NB4 (cell line): Measurements from ENCODE around the gene GFOD1.

Experiments used
- POLR2A ChIP-seq: IDR thresholded peaks from 2 replicates; pipeline ENCODE4 v1.6.1; 2011; ENCODE audit warnings: mild to moderate bottlenecking; ENCODE audit not compliant: insufficient read length; ENCODE audit errors: extremely low read depth
- TF ChIP-seq, protein P1 (sequence below): IDR thresholded peaks from one replicate; pipeline ENCODE4 v1.5.1; 2012; ENCODE audit warnings: low read depth, low read length

DNA sequence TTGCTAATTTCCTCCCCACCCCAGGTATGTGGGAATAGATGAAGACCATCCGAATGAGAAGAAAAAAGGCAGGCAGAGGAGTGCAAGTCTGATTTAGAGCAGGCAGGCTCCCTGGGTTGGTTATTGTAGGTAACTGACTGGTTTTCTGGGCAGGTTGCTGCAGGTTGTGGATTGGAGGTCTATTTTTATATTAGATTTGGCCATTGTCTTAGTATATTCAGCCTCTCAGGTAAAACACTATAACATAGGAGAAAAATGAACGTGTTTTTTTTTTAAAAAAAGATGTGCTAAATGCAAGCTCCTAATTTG lies 158.6 kb downstream of the GFOD1 start:
- TF ChIP-seq, protein P1, sequence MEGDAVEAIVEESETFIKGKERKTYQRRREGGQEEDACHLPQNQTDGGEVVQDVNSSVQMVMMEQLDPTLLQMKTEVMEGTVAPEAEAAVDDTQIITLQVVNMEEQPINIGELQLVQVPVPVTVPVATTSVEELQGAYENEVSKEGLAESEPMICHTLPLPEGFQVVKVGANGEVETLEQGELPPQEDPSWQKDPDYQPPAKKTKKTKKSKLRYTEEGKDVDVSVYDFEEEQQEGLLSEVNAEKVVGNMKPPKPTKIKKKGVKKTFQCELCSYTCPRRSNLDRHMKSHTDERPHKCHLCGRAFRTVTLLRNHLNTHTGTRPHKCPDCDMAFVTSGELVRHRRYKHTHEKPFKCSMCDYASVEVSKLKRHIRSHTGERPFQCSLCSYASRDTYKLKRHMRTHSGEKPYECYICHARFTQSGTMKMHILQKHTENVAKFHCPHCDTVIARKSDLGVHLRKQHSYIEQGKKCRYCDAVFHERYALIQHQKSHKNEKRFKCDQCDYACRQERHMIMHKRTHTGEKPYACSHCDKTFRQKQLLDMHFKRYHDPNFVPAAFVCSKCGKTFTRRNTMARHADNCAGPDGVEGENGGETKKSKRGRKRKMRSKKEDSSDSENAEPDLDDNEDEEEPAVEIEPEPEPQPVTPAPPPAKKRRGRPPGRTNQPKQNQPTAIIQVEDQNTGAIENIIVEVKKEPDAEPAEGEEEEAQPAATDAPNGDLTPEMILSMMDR = no peak
- no peak for TF ChIP-seq POLR2A
